Caco-2 (cell line): ENCODE data around the gene PRKAR2A. TPM values are rescaled to one million over a fixed set of nuclear protein-coding genes. Genes with fewer than 3 reads are reported as not detected.

ENCODE experiments used
- BruUV-seq: library from RNA; stranded (reverse); fragments of 400-500 nt; replicated peaks from 2 replicates; lab custom pipeline; 2021; lab: Mats Ljungman, UMichigan
- CTCF ChIA-PET: fragments of 300-600 bp; sonication (Branson Sonifier 250); formaldehyde crosslinking; loops from one replicate; lab custom pipeline; 2022; ENCODE audit warnings: antibody characterized with exemption; lab: Charles Lee
- POLR2A ChIA-PET: fragments of 300-600 bp; sonication (Branson Sonifier 250); formaldehyde crosslinking; loops from one replicate; lab custom pipeline; 2022; ENCODE audit warnings: antibody characterized with exemption; lab: Charles Lee
- DNase-seq, 2 experiments: peaks; one replicate each; pipeline versions ENCODE4 v3.0.0 to v3.0.0-alpha.2; 2020 to 2022
- H3K27me3 ChIP-seq: replicated peaks from 2 replicates; pipeline ENCODE4 v1.6.0; 2011; ENCODE audit warnings: low read length; ENCODE audit not compliant: control insufficient read depth, insufficient read depth
- H3K36me3 ChIP-seq: 2 replicates; pipeline ENCODE4 v1.5.1; 2011; ENCODE audit warnings: low read length; ENCODE audit not compliant: control insufficient read depth, insufficient read depth
- H3K4me1 ChIP-seq: fragments of 250-450 bp; sonication (Bioruptor Pico); 2 replicates; pipeline ENCODE4 v1.5.1; 2020; ENCODE audit warnings: mild to moderate bottlenecking
- H3K4me3 ChIP-seq: 2 replicates; pipeline ENCODE4 v1.5.1; 2011; ENCODE audit warnings: low read depth, mild to moderate bottlenecking, control low read depth, low read length
- H3K9me3 ChIP-seq: fragments of 250-450 bp; sonication (Bioruptor Pico); 2 replicates; pipeline ENCODE4 v1.5.1; 2020; ENCODE audit warnings: mild to moderate bottlenecking, moderate library complexity
- H3K27ac Mint-ChIP-seq: one replicate; pipeline ENCODE4 v1.8.0; 2022; ENCODE audit warnings: mixed read lengths; ENCODE audit not compliant: unreplicated experiment
- H3K27me3 Mint-ChIP-seq: one replicate; pipeline ENCODE4 v1.8.0; 2022; ENCODE audit warnings: mixed read lengths; ENCODE audit not compliant: insufficient read depth, unreplicated experiment
- H3K36me3 Mint-ChIP-seq: one replicate; pipeline ENCODE4 v1.8.0; 2022; ENCODE audit warnings: mild to moderate bottlenecking, mixed read lengths; ENCODE audit not compliant: insufficient read depth, unreplicated experiment
- H3K4me1 Mint-ChIP-seq: one replicate; pipeline ENCODE4 v1.8.0; 2022; ENCODE audit warnings: low read depth, mixed read lengths; ENCODE audit not compliant: unreplicated experiment
- H3K4me3 Mint-ChIP-seq: one replicate; pipeline ENCODE4 v1.8.0; 2022; ENCODE audit warnings: mild to moderate bottlenecking, moderate library complexity, mixed read lengths; ENCODE audit not compliant: unreplicated experiment
- H3K9me3 Mint-ChIP-seq: one replicate; pipeline ENCODE4 v1.8.0; 2022; ENCODE audit warnings: mixed read lengths; ENCODE audit not compliant: unreplicated experiment
- intact Hi-C: fragments of 100-400 bp; cut with micrococcal nuclease; formaldehyde crosslinking; loops from one replicate; pipeline ENCODE4 v1.10.0; 2022; ENCODE audit not compliant: unreplicated experiment
- total RNA-seq: library from RNA; stranded (reverse); gene quantifications from 2 replicates; pipeline ENCODE4 v1.2.3, GENCODE V29; 2022
- TF ChIP-seq, protein P1 (sequence below), 2 experiments: fragments of 200-600 bp in 1 of 2; IDR thresholded peaks; 1 replicate in 1 of 2; 2 replicates in 1 of 2; pipeline versions ENCODE4 v1.5.1 to v1.8.0; 2011 to 2022; ENCODE audit warnings: antibody characterized with exemption in 1 of 2, control low read depth in 1 of 2, inconsistent platforms in 1 of 2, low read depth in 1 of 2, low read length in 1 of 2, mild to moderate bottlenecking in 1 of 2, moderate library complexity in 1 of 2; ENCODE audit not compliant: insufficient read depth in 1 of 2, severe bottlenecking in 1 of 2, unreplicated experiment in 1 of 2

PRKAR2A gene
- total RNA-seq, 1 experiment from 2014 or later, result 56.3 TPM

DNA sequence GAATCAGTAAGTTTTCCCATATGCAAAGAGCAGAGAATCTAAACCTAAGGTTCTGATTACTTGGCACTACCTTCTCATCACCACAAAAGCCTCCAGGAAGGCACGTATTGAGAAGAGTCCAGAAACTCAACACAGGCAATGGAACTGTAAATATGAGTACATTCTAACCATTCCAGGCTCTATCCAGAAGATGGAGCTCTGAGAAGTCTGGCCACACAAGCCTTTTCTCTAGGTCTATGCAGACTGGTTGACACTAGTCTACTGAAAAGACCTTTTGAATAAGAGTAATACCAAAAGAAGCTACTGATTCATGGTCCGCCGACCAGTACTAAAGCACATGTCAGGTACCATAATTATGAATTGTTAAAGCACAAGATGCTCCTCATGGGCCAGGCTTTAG, 149.7 kb downstream of the PRKAR2A start:
- BruUV-seq, result no TSS peak
- H3K4me1 ChIP-seq, result 0 out of 2 replicates have a peak, but pooled peaks cover 5% of the 10 kb centered on the region
- POLR2A ChIA-PET, result no interaction called here
- H3K27me3 Mint-ChIP-seq, result no peaks in the 10 kb centered on the region
- H3K27ac Mint-ChIP-seq, result no peak overlapping the region
- TF ChIP-seq, protein P1, sequence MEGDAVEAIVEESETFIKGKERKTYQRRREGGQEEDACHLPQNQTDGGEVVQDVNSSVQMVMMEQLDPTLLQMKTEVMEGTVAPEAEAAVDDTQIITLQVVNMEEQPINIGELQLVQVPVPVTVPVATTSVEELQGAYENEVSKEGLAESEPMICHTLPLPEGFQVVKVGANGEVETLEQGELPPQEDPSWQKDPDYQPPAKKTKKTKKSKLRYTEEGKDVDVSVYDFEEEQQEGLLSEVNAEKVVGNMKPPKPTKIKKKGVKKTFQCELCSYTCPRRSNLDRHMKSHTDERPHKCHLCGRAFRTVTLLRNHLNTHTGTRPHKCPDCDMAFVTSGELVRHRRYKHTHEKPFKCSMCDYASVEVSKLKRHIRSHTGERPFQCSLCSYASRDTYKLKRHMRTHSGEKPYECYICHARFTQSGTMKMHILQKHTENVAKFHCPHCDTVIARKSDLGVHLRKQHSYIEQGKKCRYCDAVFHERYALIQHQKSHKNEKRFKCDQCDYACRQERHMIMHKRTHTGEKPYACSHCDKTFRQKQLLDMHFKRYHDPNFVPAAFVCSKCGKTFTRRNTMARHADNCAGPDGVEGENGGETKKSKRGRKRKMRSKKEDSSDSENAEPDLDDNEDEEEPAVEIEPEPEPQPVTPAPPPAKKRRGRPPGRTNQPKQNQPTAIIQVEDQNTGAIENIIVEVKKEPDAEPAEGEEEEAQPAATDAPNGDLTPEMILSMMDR (IDR thresholded peaks at IDR 0.05; ENCODE audit: insufficient read depth in 1 of 2, low read depth in 1 of 2, low read length in 1 of 2, severe bottlenecking in 1 of 2, unreplicated experiment in 1 of 2), result no peak
- intact Hi-C loops, result no loop called here
- H3K36me3 ChIP-seq, result peaks cover 6% of the 10 kb centered on the region; the same call in 1 of the 2 replicates
- CTCF ChIA-PET, result interaction anchor here (0.9 to 1.5 kb wide), 4 partner anchors 11 to 254 kb away, joined by 3 to 5 read pairs (median 4); no protein-coding TSS in a partner anchor
- H3K9me3 Mint-ChIP-seq, result no peaks in the 10 kb centered on the region
- H3K4me1 Mint-ChIP-seq, result peaks cover 16% of the 10 kb centered on the region
- H3K4me3 ChIP-seq, result no peak overlapping the region
- DNase-seq, result no peak
- peaks cover 78% of the 10 kb centered on the region for H3K36me3 Mint-ChIP-seq
- no peak overlapping the region for H3K4me3 Mint-ChIP-seq
- H3K9me3 ChIP-seq, result no peaks in the 10 kb centered on the region
- no peaks in the 10 kb centered on the region for H3K27me3 ChIP-seq

DNA sequence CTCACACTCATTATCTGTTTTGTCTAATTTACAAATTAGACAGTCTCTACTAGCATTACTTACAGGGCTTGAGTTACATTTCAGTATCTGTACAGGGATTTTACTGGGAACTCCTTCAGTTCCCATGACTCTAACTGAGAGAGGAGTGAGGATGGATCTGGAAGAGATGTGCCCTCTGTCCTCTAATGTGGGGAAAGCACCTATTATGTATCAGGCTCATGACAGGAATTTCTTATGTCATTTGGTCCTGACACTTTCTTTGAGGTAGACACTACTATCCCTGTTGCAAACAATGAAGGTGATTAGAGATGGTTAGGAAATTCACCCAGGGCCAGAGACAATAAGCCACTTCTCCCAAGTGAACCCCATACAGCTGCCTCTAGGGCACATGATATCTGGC, 151.1 kb downstream of the PRKAR2A start:
- intact Hi-C loops, result no loop called here
- Mint-ChIP-seq H3K9me3 (no peaks in the 10 kb centered on the region), H3K36me3 (peaks cover 81% of the 10 kb centered on the region), H3K27ac (no peak overlapping the region), H3K4me1 (peaks cover 7% of the 10 kb centered on the region), H3K4me3 (no peak overlapping the region), H3K27me3 (no peaks in the 10 kb centered on the region)
- ChIA-PET POLR2A (no interaction called here), CTCF (interaction anchor here (1.2 kb wide), 1 partner anchor 69 kb away, joined by 3 read pairs; no protein-coding TSS in a partner anchor)
- no peak overlapping the region for H3K4me3 ChIP-seq
- TF ChIP-seq, protein P1 (IDR thresholded peaks at IDR 0.05; ENCODE audit: insufficient read depth in 1 of 2, low read depth in 1 of 2, low read length in 1 of 2, severe bottlenecking in 1 of 2, unreplicated experiment in 1 of 2), result no peak
- H3K9me3 ChIP-seq, result no peaks in the 10 kb centered on the region
- no peak for DNase-seq
- BruUV-seq, result no TSS peak
- no peaks in the 10 kb centered on the region for H3K27me3 ChIP-seq
- H3K4me1 ChIP-seq, result 0 out of 2 replicates have a peak, but pooled peaks cover 5% of the 10 kb centered on the region
- peaks cover 7% of the 10 kb centered on the region; the same call in 1 of the 2 replicates for H3K36me3 ChIP-seq

Other genes with a start within 250 kb of the PRKAR2A start
- gene UQCRC1, start 238.2 kb downstream of the PRKAR2A start, total RNA-seq, result 278 and 283 TPM in 2 replicates
- not detected in 2 replicates for gene TMEM89, start 226.1 kb downstream of the PRKAR2A start, total RNA-seq
- gene SLC26A6, start 212.4 kb downstream of the PRKAR2A start, total RNA-seq, result 54.7 and 59.4 TPM in 2 replicates
- 35.4 and 39.0 TPM in 2 replicates for gene CELSR3, start 185.0 kb downstream of the PRKAR2A start, total RNA-seq
- gene NCKIPSD, start 162.0 kb downstream of the PRKAR2A start, total RNA-seq, result 30.1 and 30.2 TPM in 2 replicates
- gene IP6K2, start 130.7 kb downstream of the PRKAR2A start, total RNA-seq, result 91.7 and 100 TPM in 2 replicates
- 17.0 and 19.3 TPM in 2 replicates for gene SLC25A20, start 51.0 kb upstream of the PRKAR2A start, total RNA-seq
- 106 and 133 TPM in 2 replicates for gene ARIH2, start 71.0 kb upstream of the PRKAR2A start, total RNA-seq
- gene P4HTM, start 142.4 kb upstream of the PRKAR2A start, total RNA-seq, result 24.4 and 25.5 TPM in 2 replicates
- 184 and 185 TPM in 2 replicates for gene WDR6, start 159.5 kb upstream of the PRKAR2A start, total RNA-seq
- 21.4 and 21.5 TPM in 2 replicates for gene DALRD3, start 170.7 kb upstream of the PRKAR2A start, total RNA-seq
- gene NDUFAF3, start 174.2 kb upstream of the PRKAR2A start, total RNA-seq, result 65.9 and 68.7 TPM in 2 replicates
- gene IMPDH2, start 181.5 kb upstream of the PRKAR2A start, total RNA-seq, result 233 and 240 TPM in 2 replicates
- gene QRICH1, start 246.2 kb upstream of the PRKAR2A start, total RNA-seq, result 112 and 119 TPM in 2 replicates